ENCODE measurements around the gene CDH4. TPM values are rescaled to one million over a fixed set of nuclear protein-coding genes. Genes with fewer than 3 reads are reported as not detected.

Gene CDH4
- total RNA-seq, 6 donors from 2014 or later = 0.20 to 1.0 (median 0.40) TPM; not detected in 1

GRCh38 chr20:61254881-61255626 lies 3.0 kb downstream of the CDH4 start:
- H3K27me3 ChIP-seq = peaks cover 0 to 32% (median 16%) of the 10 kb centered on the region in 4 donors
- H3K36me3 ChIP-seq = no peaks in the 10 kb centered on the region
- ATAC-seq (ENCODE audit: low FRiP score in 2 of 2) (no peak), DNase-seq (no peak)
- H3K9me3 ChIP-seq = no peaks in the 10 kb centered on the region
- H3K27ac ChIP-seq = no peak overlapping the region
- H3K4me3 ChIP-seq = no peak overlapping the region
- no peak for TF ChIP-seq EP300 (IDR thresholded peaks at IDR 0.05)
- no peak for TF ChIP-seq POLR2AphosphoS5 (IDR thresholded peaks at IDR 0.05)
- TF ChIP-seq POLR2A (IDR thresholded peaks at IDR 0.05) = no peak
- TF ChIP-seq CTCF (IDR thresholded peaks at IDR 0.05) = no peak
- peaks cover 0 to 25% (median 9%) of the 10 kb centered on the region in 4 donors for H3K4me1 ChIP-seq
- 75 to 79% methylated on average over 11 of the region's 11 CpGs for WGBS, 2 donors

GRCh38 chr20:61256365-61256764 lies 4.3 kb downstream of the CDH4 start:
- Histone ChIP-seq H3K9me3 (no peaks in the 10 kb centered on the region), H3K27ac (no peak overlapping the region), H3K27me3 (peaks cover 0 to 27% (median 16%) of the 10 kb centered on the region in 4 donors), H3K4me3 (no peak overlapping the region), H3K36me3 (no peaks in the 10 kb centered on the region), H3K4me1 (peaks cover 0 to 25% (median 9%) of the 10 kb centered on the region in 4 donors)
- TF ChIP-seq POLR2A (IDR thresholded peaks at IDR 0.05) (no peak), EP300 (IDR thresholded peaks at IDR 0.05) (no peak), CTCF (IDR thresholded peaks at IDR 0.05) (no peak)
- ATAC-seq (ENCODE audit: low FRiP score in 2 of 2) = no peak
- WGBS, 2 donors = 87% methylated on average over 9 of the region's 9 CpGs
- DNase-seq = peak in 1 of 2 donors; percentile 34

GRCh38 chr20:61256824-61257223 lies 4.8 kb downstream of the CDH4 start:
- TF ChIP-seq EP300 (IDR thresholded peaks at IDR 0.05) (no peak), POLR2A (IDR thresholded peaks at IDR 0.05) (no peak), POLR2AphosphoS5 (IDR thresholded peaks at IDR 0.05) (no peak), CTCF (IDR thresholded peaks at IDR 0.05) (no peak)
- no peak overlapping the region for H3K27ac ChIP-seq
- WGBS, 2 donors = 55 to 56% methylated on average over 7 of the region's 7 CpGs

GRCh38 chr20:61257611-61258010 lies 5.5 kb downstream of the CDH4 start:
- ATAC-seq (ENCODE audit: low FRiP score in 2 of 2) = no peak
- TF ChIP-seq EP300 (IDR thresholded peaks at IDR 0.05) = no peak
- TF ChIP-seq POLR2A (IDR thresholded peaks at IDR 0.05) = no peak
- no peak for TF ChIP-seq POLR2AphosphoS5 (IDR thresholded peaks at IDR 0.05)
- TF ChIP-seq CTCF (IDR thresholded peaks at IDR 0.05) = no peak
- H3K36me3 ChIP-seq = no peaks in the 10 kb centered on the region
- no peak for DNase-seq
- 81 to 93% methylated on average over 19 to 20 of the region's 20 CpGs for WGBS, 2 donors
- H3K27me3 ChIP-seq = peaks cover 0 to 19% (median 12%) of the 10 kb centered on the region in 4 donors
- H3K27ac ChIP-seq = no peak overlapping the region
- H3K9me3 ChIP-seq = no peaks in the 10 kb centered on the region
- peaks cover 0 to 17% (median 8%) of the 10 kb centered on the region in 4 donors for H3K4me1 ChIP-seq
- no peak overlapping the region for H3K4me3 ChIP-seq

More at GRCh38 chr20:61256824-61257223, 4.8 kb downstream of the CDH4 start:
- peaks cover 0 to 23% (median 13%) of the 10 kb centered on the region in 4 donors for H3K27me3 ChIP-seq
- H3K36me3 ChIP-seq = no peaks in the 10 kb centered on the region
- H3K4me1 ChIP-seq = peaks cover 0 to 22% (median 9%) of the 10 kb centered on the region in 4 donors
- DNase-seq = no peak
- ATAC-seq (ENCODE audit: low FRiP score in 2 of 2) = no peak
- H3K4me3 ChIP-seq = no peak overlapping the region
- H3K9me3 ChIP-seq = no peaks in the 10 kb centered on the region

- Histone ChIP-seq H3K27me3 (no peaks in the 10 kb centered on the region), H3K27ac (no peak overlapping the region)
Measured at GRCh38 chr20:61259741-61260140, 7.7 kb downstream of the CDH4 start.

More at GRCh38 chr20:61259741-61260140, 7.7 kb downstream of the CDH4 start:
- no peaks in the 10 kb centered on the region for H3K4me1 ChIP-seq
- no peaks in the 10 kb centered on the region for H3K9me3 ChIP-seq
- WGBS, 2 donors = 87 to 92% methylated on average over 3 of the region's 3 CpGs
- no peak for ATAC-seq (ENCODE audit: low FRiP score in 2 of 2)
- H3K4me3 ChIP-seq = no peak overlapping the region
- DNase-seq = no peak
- H3K36me3 ChIP-seq = no peaks in the 10 kb centered on the region
- no peak for TF ChIP-seq EP300 (IDR thresholded peaks at IDR 0.05)
- TF ChIP-seq CTCF (IDR thresholded peaks at IDR 0.05) = no peak
- TF ChIP-seq POLR2A (IDR thresholded peaks at IDR 0.05) = no peak
- TF ChIP-seq POLR2AphosphoS5 (IDR thresholded peaks at IDR 0.05) = no peak

All from upper lobe of left lung (tissue), 6 donors.